GM12865 (cell line): Measurements from ENCODE around the gene SCFD2.
"Not testable (repeated sequence)": the region's sequence is repeated elsewhere in the genome, so short reads cannot be mapped to it uniquely, and the experiment has no call there.

Experiments
- DNase-seq: peaks from one replicate; pipeline ENCODE4 v3.0.0; 2010; ENCODE audit warnings: low read depth
- H3K4me3 ChIP-seq: 2 replicates; pipeline ENCODE4 v1.5.1; 2011; ENCODE audit warnings: mild to moderate bottlenecking, low read depth, low read length, control low read depth
- TF ChIP-seq, protein P1 (sequence below): IDR thresholded peaks from 2 replicates; pipeline ENCODE4 v1.5.1; 2011; ENCODE audit warnings: low read length, control low read depth, low read depth, inconsistent platforms; ENCODE audit not compliant: insufficient read depth; ENCODE audit errors: missing control alignments

The SCFD2 gene

DNA sequence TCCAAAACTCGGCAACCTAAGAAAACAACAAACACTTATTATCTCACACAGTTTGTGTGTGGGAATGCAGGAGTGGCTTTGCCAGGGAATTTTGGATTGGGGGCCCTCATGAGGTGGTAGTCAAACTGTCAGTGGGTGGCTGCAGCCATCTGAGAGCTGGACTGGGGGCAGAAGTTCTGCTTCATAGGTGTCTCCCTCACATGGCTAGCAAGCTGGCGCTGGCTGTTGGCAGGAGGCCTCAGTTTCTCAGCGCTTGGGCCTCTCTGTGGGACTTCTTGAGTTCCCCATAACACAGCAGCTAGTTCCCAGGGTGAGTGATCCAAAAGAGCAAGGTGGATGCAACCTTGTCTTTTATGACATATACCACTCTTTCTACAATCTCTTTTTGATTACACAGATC is 529.7 kb downstream of the SCFD2 start:
- DNase-seq: no peak
- TF ChIP-seq, protein P1, sequence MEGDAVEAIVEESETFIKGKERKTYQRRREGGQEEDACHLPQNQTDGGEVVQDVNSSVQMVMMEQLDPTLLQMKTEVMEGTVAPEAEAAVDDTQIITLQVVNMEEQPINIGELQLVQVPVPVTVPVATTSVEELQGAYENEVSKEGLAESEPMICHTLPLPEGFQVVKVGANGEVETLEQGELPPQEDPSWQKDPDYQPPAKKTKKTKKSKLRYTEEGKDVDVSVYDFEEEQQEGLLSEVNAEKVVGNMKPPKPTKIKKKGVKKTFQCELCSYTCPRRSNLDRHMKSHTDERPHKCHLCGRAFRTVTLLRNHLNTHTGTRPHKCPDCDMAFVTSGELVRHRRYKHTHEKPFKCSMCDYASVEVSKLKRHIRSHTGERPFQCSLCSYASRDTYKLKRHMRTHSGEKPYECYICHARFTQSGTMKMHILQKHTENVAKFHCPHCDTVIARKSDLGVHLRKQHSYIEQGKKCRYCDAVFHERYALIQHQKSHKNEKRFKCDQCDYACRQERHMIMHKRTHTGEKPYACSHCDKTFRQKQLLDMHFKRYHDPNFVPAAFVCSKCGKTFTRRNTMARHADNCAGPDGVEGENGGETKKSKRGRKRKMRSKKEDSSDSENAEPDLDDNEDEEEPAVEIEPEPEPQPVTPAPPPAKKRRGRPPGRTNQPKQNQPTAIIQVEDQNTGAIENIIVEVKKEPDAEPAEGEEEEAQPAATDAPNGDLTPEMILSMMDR: no peak
- no peak overlapping the region for H3K4me3 ChIP-seq

DNA sequence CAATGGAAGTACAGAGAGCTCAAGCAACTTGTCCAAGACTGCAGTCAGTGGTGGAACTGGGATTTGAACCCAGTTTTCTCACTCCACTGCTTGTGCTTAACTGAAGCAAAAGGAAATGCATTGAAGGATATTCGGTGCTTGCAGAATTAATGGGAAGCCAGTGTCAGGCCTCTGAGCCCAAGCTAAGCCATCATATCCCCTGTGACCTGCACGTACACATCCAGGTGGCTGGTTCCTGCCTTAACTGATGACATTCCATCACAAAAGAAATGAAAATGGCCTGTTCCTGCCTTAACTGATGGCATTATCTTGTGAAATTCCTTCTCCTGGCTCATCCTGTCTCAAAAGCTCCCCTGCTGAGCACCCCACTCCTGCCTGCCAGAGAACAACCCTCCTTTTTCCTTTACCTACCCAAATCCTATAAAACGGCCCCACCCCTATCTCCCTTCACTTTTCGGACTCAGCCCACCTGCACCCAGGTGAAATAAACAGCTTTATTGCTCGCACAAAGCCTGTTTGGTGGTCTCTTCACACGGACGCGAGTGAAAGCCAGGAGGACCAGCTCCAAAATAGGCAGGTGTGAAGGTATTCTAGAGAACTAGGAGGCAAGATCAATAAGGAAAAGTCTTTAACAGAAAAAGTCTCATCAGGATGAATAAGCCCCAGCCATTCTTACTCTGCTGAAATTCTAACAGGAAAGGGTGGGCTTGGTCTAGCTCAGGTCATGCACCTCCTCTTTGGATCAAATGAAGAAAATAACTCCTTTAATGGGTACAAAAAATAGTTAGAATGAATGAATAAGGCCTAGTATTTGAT is 531.0 kb downstream of the SCFD2 start:
- not testable (repeated sequence) for DNase-seq, H3K4me3 ChIP-seq

DNA sequence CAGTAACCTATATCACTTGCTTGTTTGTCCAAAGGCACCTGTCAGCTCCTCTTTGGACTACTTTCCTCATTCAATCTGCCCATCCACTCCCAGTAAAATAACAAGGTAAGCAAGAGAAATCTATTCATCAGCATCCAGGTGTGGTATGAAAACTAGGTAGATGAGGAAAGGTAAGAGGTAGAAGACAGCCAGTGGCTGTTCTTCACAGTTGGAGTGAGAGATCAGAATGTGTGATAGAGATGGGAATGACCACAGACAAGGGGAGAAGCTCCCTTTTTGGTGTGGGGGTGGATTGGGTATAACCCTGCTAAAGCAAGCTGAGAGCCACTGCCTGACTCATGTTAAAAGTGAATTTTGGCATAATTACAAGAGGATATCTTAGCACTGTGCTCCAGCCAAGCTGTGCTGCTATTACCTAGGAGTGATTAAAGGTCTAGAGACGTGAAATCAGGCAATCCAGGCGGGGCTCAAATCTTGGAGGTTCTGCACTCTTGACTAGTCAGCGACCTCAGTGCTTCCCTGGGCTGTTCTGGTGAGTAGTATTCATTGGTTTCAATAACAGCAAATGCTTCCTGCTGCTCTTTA is 531.8 kb downstream of the SCFD2 start:
- no peak for DNase-seq
- no peak overlapping the region for H3K4me3 ChIP-seq
- TF ChIP-seq, protein P1: no peak

DNA sequence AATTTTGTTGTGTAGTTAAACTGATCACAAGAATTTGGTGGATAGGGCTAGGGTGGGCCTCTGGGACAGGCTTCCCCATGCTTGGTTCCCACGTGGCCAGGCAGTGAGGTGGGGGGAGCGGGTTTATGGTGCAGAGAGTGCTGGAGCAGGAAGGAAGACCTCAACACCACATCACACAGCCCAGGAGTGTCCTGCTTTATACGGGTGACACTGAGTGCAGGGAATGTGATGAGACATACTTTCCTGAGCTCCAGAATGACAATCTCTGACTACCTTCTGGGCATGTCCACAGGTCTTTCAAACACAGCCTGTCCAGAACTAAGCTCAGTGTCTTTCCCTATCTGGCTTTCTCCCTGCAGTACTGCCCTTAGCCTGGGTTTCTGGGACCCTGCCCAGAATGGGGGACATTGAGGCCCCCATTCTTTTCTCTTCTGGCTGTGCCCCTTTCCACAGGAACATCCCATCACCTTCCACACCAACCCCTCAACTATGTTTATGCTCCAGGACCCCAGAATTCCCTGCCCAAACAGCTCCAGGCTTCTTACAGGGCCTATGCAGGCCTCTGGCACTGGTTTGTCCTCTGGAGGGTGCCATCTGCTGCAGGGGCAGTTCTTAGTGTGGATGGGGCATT is 540.3 kb downstream of the SCFD2 start:
- DNase-seq: no peak
- TF ChIP-seq, protein P1: no peak
- H3K4me3 ChIP-seq: no peak overlapping the region

DNA sequence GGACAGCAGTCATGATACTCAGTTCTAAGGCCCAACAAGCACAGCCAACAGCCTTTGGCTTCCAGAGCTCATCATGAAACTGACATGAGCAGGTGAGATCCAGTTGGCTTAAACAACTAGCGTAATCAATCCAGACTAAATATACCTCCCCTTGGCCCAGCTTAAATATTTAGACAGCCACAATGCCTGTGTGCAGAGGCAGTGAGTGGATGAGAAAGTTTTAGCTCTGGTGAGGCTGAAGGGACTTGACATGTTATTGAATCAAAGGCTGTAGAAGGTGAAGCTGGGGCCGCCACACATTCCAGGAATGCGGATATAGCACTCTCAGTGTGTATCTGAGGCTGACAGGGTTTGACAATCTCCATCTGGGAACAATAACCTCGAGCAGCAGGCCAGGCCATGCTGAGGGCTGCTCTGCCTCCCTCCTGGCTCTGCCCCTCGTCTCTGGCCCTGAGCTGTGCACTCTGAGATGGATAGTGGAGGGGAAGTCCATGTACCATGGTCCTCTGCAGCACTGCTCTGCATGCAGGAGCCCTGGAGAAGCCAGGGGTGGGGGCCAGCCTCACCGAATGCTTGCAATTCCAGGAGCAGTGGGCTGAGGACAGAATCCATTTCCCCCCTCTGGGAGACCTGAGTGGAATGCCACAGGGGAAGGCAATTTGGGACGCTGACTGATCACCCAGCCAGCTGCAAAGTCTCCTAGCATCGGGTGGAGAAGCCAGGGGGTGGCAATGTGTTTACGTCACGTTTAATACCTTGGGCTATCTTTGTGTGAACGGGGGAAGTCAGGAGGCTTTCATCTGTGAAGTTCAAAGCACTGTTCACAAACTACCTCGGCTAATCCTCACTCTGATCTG is 541.0 kb downstream of the SCFD2 start:
- no peak for DNase-seq
- H3K4me3 ChIP-seq: no peak overlapping the region
- TF ChIP-seq, protein P1: no peak

DNA sequence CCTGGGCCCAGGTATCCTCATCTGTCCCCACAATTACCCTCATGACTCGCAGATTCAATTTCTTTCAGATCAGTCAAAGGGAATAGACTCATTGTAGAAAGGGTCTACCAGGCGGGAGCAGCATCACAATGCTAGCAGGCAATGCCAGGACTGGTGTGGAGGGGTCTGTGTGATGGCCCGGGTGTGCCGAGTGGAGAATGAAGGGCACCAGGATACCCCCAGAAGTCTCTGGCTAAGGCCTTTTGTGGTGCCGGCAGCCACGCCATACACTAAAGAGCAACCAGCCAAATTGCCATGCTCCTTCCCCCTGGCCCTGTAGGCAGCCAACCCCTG is 541.6 kb downstream of the SCFD2 start:
- DNase-seq: no peak
- no peak overlapping the region for H3K4me3 ChIP-seq
- TF ChIP-seq, protein P1: no peak

DNA sequence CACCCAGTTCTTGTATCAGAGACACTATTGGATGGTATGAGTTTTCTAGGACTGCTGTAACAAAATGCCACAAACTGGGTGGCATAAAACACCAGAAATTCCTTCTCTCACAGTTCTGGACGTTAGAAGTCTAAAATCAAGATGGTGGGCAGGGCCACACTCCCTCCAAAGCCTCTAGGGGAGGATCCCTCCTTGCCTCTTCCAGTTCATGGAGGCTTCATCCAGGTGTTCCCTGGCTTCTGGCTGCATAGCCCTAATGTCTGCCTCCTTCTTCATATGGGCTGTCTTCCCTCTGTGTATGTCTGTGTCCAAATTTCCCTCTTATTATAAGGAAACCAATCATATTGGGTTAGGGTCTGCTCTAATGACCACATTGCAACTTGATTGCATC is 542.2 kb downstream of the SCFD2 start:
- H3K4me3 ChIP-seq: no peak overlapping the region
- TF ChIP-seq, protein P1: no peak
- no peak for DNase-seq
